HG03457 (cell line): ENCODE results near the gene CD4.
A peak's percentile ranks its signal among the peaks of the same experiment; 100 is the strongest.
"Not testable (repeated sequence)": the region's sequence is repeated elsewhere in the genome, so short reads cannot be mapped to it uniquely, and the experiment has no call there.

Source experiments
- ATAC-seq: cut with Tn5 transposase; IDR thresholded peaks from one replicate; pipeline ENCODE4 v1.9.1; 2021; ENCODE audit warnings: moderate number of reproducible peaks; ENCODE audit not compliant: unreplicated experiment

The CD4 gene

DNA sequence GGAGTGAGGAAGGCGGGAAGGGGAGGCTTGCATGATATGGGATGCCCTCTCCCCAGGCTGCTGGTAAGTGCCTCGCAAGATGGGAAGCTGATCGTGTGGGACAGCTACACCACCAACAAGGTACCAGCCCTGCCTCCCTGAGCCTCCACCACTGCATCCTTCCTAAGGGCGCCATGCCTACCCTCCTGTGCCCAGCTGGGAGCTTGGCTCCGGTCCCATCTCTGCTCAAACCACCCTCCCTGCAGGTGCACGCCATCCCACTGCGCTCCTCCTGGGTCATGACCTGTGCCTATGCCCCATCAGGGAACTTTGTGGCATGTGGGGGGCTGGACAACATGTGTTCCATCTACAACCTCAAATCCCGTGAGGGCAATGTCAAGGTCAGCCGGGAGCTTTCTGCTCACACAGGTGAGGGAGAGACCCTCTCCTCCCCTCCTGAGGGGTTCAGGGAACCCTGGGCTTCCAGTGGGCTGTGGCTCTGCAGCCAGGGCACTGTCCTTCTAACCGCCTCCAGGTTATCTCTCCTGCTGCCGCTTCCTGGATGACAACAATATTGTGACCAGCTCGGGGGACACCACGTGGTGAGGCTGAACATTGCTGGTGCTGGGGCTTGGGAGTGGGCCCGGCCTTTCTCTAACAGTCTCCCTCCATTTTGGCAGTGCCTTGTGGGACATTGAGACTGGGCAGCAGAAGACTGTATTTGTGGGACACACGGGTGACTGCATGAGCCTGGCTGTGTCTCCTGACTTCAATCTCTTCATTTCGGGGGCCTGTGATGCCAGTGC is 54.0 kb downstream of the CD4 start:
- no peak for ATAC-seq

DNA sequence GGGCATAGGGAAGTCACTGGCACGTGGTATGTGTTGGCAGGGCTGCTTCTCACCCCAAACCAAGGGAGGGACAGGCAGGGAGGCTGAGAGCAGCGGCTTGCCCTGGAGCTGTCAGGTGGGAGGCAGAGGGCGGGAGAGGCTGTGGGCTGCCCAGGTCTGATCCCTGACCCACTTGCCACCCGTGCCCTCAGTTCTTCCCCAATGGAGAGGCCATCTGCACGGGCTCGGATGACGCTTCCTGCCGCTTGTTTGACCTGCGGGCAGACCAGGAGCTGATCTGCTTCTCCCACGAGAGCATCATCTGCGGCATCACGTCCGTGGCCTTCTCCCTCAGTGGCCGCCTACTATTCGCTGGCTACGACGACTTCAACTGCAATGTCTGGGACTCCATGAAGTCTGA is 56.1 kb downstream of the CD4 start:
- ATAC-seq = no peak

DNA sequence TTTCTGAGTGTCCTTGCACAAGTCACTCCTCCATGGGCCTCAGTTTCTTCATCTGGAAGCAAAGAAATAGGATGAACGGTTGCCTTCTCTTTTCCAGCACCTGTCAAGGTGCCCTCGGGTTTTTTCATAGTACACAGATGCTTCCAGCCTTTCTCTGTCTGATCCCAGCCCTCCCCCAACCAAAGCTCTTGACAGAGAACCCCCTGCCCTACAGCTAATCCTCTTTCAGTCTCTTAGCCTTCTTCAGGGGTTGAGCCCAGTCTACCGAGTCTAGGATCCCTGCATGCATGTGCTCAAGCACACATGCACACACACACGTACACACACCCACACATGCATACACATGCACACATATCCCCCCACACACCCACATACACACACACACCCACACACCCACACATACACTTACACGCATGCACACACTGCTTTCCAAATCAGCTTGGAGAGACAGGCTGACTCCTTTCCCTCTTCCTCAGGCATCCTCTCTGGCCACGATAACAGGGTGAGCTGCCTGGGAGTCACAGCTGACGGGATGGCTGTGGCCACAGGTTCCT is 57.1 kb downstream of the CD4 start:
- ATAC-seq = no peak

DNA sequence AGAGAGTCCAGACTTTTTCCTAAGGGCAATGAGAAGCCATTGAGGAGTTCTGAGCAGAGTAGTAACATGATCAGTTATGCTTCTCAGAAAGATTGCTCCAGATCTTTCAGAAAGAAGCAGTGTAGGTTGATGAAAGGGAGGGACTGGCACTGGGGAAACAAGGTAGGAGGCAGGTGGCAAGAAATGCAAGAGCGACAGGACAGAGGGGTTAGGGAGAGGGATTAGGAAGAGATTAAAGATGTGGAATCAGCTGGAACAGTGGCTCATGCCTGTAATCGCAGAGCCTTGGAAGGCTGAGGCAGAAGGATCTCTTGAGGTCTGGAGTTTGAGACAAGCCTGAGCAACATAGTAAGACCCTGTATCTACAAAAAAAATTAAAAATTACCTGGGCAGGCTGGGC is 58.3 kb downstream of the CD4 start:
- no peak for ATAC-seq

DNA sequence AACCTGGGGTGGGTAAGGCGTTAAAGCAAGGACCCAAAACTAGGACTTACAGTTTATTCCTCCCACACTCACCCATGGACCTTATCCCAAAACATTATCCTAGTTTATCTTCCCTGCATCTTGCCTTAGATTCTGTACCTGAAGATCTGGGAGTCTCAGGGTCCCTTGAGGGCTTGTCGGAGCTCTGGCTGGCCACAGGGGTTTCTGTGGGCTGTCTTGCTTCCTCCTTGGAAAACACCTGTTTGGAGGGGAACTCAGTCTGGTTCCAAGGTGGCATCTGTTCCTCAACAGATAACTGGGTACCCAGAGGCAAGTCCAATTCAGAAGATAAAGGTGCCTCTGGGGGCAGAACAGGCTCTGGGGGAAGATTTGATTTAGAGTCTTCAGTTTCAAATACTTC is 60.1 kb downstream of the CD4 start:
- ATAC-seq = no peak

DNA sequence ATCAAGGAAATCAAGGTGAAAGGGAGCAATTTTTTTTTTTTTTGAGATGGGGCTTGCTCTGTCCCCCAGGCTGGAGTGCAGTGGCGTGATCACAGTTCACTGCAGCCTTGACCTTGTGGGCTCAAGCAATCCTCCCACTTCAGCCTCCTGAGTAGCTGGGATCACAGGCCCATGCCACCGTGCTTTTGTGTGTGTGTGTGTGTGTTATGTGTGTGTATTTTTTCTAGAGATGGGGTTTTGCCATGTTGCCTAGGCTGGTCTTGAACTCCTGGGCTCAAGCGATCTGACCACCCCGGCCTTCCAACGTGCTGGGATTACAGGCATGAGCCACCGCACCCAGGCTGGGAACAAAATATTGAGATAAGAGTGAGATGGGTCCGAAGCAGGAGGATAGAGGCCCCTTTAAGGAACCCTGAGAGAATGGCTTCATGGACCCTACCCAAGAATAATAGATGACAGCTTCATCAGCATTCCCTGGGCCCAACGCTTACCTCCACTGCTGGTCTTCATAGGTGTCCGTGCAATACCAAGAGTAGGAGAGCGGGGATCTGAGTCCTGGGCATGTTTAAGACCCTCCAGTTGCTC is 60.7 kb downstream of the CD4 start:
- no peak for ATAC-seq

DNA sequence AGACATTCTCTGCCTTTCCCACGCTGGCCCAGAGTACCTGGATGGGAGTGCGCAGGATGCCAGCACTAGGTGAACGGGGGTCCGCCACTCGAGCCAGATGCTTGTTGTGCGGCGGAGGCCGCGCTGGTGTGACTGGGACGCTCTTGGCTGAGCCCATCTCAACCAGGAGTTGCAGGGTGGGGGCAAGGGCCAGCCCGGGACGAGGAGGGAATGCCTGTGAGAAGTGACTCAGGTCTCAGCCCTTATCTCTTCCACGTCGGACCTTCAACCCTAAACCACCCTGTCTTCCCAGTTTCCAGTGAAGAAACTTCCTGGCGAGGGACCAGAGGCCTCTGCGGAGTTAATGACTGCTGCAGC is 61.4 kb downstream of the CD4 start:
- ATAC-seq = no peak

DNA sequence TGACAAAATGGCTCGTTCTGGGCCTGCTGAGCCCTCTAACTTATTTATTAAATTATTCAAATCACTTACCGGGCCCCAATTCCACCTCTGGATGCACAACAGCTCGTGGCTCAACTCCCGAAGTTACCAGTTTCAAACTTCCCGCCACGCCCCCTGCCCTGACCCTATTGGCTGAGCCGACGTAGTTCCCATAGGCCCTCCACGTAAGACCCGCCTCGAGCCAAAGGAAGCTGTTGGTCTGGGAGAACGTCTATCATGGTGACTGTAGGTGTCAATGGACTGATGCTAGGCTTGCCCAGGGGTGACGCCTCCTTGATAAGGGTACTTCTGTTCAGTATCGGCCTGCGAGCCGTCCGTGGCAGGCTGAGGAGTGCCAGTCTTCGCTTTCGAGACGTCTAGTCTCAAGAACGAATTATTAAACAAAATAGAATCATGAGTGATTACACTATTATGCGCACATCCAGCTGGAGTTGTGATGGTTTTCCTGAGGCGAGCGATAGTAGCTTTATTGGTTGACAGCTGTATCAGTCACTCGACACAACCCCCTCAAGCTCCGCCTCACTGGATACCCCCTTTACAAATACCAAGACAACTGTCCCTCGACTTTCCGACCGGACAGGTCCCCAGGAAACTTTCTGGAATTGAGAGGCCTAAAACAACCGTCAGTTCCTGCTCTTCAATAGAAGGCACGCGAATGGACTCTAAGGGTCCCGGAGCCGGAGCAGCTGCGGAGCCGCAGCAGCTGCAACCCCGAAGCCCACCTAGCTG is 62.0 kb downstream of the CD4 start, which contains the start of gene CDCA3:
TSS of gene CDCA3 (minus strand) at position 134 of the 768 bp plus-strand sequence. CDS start 334 bp downstream, outside the sequence.
- peak; percentile 29 for ATAC-seq

DNA sequence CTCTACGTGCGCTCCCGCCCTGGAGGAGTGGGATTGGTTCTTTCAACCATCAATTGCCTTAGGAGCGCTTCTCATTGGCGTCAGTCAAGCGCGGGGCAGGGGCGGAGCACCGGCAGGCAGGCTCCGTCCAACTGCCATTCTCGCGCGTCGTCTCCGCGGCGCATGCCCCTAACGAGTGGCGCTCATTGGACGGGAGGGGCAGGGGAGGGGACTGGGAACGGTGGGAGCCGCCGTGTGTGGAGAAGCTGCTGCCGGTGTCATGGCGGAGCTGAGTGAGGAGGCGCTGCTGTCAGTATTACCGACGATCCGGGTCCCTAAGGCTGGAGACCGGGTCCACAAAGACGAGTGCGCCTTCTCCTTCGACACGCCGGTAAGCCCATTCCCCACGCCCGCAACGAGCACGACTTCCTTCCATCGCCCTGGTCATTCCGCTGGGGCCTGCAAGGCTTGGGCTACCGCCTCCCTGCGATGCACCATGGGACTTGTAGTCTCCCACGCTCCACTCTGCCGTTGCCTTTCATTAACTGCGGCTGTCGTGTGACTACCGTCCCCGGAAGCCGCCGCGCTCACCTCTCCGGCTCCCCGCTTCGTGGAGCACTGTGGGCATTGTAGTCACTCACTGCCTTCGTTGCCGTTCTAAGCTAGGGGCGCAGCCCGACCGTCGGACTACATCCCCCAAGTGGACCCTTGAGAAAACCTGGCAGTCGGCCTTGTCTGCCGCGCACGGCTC is 62.8 kb downstream of the CD4 start, which contains the start of gene USP5:
TSS of gene USP5 (plus strand) at position 230 of the 730 bp plus-strand sequence. CDS start at position 260, 30 bp downstream.
- ATAC-seq = peak; percentile 61

DNA sequence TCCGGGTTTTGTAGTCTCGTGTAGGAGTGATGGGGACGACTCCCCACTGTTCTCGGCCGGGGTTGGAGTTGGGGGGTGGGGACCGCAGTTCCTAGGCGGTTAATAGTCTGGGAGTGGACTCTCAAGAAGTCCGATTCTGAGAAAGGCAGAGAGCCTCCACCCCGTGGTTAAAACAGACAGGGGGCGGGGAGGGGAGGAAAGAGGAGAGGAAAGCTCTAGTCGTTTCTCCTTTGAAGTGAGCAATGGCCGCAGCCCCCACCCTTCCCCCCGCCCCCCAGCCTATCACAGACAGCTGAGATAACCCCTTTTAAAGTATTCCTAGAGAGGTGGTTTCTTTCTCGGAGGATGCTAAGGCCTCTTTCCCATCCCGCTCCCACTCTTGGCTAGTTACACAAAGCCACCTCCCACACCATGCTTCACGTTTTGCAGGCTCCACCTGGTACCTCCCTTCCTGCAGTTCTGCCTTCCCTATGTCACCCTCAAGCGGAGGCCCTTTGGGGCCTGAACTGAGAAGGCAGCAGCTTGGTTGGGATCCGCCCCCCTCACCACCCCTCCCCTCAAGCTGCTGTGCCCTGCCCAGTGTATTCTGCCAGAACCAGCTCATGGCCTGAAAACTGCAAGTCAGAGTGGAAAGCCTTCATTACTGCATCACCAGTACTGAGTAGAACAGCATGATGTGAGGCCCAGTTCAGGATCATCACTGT is 63.5 kb downstream of the CD4 start:
- no peak for ATAC-seq

DNA sequence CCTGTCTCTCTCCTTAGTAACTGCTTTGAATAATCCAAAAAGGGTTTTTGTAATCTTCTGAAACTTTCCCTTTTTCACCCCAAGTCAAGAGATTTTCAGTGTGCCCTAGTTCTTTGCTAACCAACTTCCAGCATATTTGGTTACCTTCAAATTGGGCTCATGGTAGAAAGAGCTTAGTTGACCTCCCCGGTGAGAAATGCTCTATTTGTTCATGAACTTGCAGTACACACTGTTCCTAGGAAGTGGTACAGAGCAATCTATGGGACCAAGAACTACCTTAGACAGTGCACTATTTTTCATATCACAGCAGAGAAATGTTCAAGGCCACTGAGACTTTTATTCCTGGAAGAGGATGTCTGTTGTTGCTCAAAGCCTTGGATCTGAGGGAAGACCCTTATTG is 64.3 kb downstream of the CD4 start:
- ATAC-seq = no peak

DNA sequence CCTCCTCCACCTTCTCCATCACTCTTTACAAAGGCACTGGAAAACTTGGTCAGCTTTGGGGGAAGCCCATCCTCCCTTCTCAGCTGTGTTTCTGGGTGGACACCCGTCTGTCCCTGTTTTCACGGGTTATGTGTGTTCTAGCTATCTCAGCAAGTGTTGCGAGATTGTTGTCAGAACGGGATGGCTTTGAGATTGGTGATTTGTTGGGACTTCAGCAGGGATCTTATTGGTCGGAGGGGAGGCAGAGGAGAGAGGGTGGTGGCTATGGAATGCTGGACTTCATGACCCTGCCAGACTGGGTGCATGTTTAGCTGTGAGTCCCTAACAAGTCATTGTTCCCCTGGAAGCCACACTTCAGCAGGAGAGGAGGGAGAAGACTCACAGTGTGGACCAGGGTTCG is 64.7 kb downstream of the CD4 start:
- ATAC-seq = no peak

DNA sequence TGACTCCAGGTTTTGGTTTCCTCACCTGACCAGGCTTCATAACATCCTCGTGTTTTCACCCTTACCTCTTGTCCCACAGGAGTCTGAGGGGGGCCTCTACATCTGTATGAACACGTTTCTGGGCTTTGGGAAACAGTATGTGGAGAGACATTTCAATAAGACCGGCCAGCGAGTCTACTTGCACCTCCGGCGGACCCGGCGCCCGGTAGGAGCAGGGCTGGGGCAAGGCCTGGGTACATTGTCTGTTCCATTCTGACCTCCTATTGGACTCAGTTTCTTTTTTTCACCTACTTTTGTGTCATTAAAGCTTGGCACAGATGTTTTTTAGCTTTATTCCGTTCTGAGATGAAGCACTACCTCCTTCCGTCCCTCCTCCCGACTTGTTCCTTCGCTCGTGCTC is 66.0 kb downstream of the CD4 start:
- ATAC-seq = no peak

DNA sequence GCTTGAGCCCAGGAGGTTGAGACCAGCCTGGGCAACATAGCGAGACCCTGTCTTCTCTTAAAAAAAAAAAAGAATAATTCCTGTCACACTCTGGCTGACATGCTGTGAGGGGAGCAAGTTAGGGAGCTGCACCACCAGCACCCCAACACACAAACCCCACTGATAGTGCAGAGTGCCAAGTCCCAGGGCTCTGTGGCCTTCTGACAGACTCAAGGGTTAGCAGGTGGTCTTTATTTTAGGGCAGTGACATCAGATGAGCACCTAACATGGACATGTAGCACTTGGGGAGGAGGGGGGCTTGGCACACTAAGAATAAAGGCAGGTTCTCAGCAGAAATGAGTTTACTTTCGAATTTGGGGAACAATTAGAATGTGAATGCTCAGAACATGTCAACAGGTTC is 69.5 kb downstream of the CD4 start:
- no peak for ATAC-seq

DNA sequence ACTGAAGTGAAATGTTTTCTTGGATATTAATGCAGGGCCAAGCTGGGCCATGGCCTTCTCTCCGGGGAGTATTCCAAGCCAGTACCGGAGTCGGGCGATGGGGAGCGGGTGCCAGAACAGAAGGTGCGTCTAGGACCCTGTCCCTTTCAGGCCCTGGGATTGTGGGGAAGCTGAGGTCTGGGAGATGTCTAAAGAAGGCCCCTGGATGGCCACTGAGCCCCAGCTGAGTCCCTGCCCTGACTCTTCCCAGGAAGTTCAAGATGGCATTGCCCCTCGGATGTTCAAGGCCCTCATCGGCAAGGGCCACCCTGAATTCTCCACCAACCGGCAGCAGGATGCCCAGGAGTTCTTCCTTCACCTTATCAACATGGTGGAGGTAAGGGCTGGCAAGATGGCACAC is 70.8 kb downstream of the CD4 start:
- ATAC-seq = no peak

DNA sequence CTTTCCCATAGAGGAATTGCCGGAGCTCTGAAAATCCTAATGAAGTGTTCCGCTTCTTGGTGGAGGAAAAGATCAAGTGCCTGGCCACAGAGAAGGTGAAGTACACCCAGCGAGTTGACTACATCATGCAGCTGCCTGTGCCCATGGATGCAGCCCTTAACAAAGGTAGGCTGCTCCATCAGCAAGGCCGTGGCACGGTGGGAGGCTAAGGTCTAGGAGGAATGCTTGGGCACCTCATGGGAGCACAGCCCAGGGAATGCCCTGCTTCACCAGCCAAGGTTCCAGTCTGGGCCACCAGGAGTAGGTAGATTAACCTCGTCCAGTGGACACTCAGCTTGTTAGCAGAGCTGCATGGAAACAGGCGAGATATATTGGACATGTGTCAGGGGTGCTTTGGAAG is 71.6 kb downstream of the CD4 start:
- ATAC-seq = no peak

DNA sequence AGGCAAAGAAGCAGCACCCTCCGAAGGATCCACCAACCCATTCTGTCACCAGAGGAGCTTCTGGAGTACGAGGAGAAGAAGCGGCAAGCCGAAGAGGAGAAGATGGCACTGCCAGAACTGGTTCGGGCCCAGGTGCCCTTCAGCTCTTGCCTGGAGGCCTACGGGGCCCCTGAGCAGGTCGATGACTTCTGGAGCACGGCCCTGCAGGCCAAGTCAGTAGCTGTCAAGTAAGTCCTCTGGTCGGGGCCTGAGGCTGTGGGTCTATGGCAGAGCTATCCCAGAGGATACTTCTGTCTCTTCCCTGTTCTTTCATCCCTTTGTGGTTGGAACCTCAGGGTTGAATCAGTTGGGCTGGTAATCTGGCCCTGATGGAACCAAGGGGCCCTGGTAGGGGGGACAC is 72.1 kb downstream of the CD4 start:
- no peak for ATAC-seq

DNA sequence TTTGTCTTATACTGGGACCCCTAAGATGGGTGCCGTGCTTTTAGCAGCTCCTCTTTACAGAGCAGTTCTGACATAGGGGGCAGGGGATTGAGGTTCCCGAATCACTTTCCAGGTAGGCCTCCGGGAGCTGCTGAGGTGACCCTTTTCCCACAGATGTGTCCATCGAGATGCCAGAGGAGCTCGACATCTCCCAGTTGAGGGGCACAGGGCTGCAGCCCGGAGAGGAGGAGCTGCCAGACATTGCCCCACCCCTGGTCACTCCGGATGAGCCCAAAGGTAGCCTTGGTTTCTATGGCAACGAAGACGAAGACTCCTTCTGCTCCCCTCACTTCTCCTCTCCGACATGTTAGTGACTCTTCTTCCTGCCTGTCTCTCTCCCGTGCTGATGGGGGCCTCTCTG is 73.7 kb downstream of the CD4 start:
- ATAC-seq = no peak

DNA sequence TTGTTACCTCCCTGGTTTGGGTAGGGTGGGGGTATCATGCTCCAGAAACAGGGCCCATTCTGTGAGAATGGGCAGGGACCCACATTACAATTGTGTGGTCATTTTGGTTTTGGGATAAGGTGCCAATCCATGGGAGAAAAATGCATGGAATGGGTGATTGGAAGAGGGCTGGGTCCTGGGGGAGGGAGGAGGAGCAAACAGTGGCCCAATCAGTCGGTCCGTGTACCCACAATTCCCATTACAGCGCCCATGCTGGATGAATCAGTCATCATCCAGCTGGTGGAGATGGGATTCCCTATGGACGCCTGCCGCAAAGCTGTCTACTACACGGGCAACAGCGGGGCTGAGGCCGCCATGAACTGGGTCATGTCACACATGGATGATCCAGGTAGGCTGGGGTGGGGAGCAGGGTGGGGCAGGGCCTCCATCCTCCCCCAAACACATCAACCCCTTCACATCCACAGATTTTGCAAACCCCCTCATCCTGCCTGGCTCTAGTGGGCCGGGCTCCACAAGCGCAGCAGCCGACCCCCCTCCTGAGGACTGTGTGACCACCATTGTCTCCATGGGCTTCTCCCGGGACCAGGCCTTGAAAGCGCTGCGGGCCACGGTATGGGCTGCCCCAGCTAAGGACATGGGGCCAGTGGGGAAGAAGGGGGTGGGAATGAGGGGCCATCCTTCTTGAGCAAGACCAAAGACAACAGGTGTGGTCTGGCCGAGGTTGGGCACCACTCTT is 74.4 kb downstream of the CD4 start:
- no peak for ATAC-seq

DNA sequence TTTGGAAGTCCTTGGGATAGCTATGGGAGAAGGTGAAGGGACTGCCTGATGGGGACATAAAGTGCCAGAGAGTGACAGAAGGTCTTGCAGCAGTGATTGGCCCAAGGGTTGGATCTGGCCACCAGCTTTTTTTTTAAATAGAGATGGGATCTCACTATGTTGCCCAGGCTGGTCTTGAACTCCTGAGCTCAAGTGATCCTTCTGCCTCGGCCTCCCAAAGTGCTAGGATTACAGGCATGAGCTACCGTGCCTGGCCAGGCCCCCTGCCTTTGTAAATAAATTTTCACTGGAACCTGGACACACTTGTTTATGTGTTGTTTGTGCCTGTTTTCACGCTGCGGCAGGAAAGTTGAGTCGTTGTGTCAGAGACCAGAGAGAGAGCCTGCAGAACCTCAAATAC is 76.0 kb downstream of the CD4 start:
- not testable (repeated sequence) for ATAC-seq
